Measurements from ENCODE around the gene CCDC15. TPM values are rescaled to one million over a fixed set of nuclear protein-coding genes. Genes with fewer than 3 reads are reported as not detected.

The CCDC15 gene
- total RNA-seq, 1 donor from 2014 or later, result 2.6 TPM

DNA sequence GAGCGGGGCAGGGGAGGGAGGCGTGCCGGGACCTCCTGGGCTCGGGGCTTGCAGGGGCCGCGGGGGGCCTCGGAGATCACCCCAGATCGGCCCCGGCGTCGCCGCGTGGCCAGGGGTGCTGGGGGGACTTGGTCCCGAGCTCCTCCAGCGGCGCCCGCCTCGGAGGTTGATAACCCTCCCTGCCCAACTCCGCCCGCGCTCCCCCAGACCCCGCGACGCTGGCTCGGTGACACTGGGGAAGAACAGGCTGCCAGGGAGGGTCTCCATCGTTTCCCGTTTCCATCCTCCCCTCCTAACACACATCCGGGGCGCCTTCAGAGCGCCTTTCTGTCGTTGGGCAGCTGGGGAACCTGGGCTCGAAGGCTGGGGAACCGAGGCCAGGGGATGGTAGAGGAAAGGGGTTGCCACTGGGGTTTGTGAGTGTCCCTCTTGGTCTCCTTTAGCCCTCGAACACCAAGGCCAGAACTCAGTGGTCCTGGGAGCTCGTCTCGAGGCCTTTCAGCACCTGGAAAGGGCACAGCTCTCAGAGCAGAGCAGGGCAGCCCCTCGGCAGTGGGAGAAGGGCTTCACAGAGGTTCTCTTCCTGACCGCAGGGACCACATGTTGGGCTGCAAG, 109.5 kb downstream of the CCDC15 start:
- no peak for DNase-seq (ENCODE audit: low read depth in 2 of 2)

DNA sequence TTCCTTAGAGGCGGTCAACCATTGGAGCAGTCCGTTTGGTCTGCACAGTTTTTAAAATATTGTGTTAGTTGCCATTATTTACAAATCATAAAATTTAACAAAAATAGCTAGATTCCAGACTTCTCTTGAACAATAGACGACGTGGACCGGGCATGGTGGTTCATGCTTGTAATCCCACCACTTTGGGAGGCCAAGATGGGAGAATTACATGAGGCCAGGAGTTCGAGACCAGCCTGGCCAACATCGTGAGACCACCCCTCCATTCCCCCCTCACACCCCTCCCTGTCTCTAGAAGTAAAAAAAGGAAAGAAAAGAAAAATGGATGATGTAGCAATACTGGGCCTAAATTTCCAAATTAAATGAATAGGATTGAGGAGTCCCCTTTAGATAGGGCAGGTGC, 110.1 kb downstream of the CCDC15 start:
- DNase-seq (ENCODE audit: low read depth in 2 of 2), result no peak

DNA sequence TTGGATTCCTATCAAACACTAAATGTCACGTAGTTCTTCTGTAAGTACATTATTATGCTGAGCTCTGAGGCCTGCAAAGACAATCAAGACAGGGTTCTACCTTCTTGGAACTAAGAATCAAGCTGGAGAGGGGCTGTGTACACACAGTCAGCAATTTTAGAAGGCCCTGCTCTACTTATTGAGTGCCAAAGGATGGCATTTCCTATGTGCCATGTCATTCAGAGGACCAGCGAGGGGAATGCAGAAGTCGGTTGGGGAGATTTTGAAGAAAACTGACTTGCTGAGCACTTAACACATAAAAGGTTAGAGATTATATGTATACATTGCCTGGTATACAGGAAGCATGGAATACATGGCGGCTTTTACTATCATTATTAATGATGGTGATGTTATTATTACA, 114.4 kb downstream of the CCDC15 start:
- DNase-seq (ENCODE audit: low read depth in 2 of 2), result no peak

DNA sequence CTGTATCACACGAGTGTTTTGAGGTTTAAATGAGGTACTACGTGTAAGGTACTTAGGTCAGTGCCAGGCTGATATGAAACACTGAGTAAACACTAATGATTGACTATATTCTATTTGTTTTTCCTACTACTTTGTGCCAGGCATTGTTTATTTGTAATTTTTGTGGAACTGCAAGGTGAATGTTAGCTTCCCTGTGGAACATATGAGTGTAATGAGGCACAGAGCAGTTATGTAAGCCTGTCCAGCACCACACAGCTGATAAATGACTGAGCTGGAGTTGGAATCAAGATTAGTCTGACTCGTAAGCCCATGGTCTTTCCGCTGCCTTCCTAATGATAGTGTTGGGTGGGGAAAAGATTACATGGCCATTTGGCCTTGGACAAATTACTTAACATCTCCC, 115.0 kb downstream of the CCDC15 start:
- DNase-seq (ENCODE audit: low read depth in 2 of 2), result no peak

DNA sequence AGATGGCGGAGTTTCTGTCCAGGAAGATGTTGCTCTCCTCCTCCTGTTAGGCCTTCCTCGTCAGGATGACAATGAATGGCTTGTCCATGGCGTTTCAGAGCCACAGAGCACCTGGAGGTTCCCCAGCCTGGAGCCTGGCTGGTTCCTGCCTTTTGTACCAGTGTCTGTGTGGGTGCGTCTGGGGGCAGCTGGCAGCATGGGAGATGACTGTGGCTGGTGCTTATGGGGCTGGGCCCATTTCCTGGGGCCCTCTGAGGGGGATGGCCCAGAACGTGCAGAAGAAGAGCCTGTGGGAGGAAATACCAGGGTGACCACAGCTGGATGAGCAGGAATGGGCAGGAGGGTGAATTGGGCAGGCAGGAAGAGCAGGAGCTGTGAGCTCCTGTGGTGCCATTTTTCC, 115.8 kb downstream of the CCDC15 start:
- no peak for DNase-seq (ENCODE audit: low read depth in 2 of 2)

DNA sequence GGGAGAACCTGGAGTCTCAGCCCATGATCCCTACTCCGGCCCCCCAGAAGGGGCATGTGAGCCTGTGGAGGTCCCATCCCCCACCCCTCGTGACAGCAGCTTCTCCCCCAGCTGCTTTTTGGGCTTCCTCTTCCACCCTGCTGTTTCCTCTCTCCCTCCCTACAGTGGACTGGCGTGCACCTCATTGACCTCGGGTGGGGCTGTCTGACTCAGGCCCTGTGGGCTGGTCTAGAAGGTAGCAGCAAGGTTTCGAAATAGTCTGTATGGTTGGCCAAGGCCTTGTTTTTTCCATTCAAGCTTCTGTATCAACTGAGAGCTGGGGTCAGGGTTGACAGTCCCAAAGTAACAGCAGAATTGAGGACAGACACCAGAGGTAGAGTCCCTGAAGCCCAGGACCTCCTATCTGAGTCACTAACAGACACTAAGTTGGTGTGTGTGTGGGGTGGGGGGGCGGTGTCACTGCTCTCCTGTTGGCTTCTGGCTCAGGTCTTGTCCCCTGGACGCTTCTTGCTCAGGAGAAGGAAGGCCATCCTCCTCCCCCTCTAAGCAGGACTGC, 116.8 kb downstream of the CCDC15 start:
- peak; percentile 40 to 49 for DNase-seq (ENCODE audit: low read depth in 2 of 2)

DNA sequence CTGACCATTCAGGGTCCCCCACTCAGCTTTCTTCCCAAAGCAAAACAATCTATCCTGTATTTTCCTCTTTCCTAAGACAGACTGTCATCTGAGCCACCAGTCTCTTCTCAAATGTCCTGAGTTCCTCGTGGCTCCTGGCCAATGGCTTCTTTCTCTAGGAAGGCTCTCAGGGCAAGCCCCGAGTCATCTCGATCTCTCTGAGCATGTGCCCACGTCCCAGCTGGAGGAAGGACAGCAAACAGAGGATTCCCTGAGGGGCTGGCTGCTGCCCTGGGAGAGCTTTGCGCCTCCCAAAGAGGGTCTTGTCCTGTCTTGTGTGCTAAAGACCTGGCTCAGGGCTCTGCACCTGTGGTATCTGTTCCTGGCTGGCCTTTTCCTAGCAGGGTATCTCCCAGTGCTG, 117.4 kb downstream of the CCDC15 start:
- DNase-seq (ENCODE audit: low read depth in 2 of 2), result no peak

DNA sequence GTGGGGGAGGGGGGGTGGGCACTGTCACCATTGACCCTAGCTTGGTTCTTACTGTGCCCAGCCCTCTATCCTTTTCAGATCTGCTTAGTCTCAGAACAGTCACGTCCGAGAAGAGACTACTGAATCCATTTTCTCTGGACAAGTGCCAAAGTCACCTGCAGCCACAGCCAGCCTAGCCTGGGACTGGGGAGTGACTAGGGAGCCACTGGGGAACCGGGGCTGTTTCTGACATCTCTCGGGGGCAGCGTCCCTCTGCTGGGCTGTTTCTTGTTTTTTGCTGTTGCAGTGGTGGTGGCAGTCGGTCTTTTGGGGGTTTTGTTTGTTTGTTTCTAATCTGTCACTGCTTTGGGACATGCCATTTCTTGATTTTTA, 117.8 kb downstream of the CCDC15 start:
- no peak for DNase-seq (ENCODE audit: low read depth in 2 of 2)

DNA sequence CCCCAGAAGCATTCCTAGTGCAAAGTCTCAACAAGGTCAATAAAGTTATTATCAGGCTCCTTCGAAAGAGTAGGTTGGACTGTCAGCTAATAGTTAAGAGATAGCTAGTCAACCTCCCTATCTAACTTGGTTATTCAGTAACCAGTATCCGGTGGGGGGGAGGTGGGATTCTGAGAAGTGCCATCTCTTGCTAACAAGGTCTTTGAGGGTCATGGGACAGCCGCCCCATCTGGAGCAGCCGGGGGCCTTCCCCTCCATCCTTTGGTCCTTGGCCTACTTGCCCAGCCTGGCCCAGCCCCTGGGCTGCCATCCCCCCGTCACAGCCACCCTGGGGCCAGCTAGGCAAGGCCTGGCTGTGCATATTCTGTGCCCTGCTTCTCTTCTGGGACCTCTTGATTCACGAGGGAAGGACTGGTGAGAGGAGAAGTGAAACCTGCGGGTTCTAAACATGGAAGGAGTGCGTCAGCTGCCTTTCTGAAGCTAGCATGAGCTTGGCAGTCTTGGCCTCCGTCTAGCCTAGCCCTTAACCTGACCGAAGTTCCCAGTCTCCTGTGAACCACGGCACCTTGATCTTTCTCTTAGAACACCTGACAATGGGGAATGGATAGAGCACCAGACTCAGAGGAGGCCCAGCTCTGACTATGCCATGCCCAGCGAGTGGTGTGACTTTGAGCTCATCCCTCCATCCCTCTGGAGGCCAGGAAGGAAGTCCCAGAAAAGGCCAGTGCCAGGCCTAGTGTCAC, 118.4 kb downstream of the CCDC15 start:
- no peak for DNase-seq (ENCODE audit: low read depth in 2 of 2)

DNA sequence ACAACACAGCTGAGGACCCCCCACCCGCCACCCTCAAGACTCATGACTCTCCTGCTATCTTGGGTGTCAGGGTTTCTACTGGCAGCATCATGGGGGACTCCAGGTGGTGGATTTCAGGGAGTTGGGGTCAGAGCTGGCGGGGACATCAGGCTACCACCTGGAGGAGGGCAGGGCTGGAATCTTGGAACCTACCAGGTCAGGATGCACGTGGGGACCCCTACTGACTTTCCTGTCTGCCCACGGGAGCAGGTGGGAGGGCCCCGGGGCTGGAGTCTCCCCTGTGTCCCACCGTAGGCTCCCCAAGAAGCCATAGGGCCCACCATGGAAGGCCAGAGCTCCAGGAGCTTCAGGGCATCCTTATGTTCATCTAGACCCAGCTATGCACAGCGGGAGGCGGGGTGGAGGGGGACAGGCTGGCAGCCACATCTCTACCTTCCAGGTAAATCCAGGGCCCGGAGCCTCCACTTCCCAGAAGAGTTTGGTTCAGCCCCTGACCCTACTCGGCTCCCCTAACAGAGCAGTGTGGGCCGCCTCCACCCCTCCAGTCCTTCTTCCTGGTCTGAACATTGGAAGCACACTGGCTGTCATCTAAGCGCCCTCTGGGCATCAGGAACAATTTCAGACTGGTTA, 119.1 kb downstream of the CCDC15 start:
- no peak for DNase-seq (ENCODE audit: low read depth in 2 of 2)

DNA sequence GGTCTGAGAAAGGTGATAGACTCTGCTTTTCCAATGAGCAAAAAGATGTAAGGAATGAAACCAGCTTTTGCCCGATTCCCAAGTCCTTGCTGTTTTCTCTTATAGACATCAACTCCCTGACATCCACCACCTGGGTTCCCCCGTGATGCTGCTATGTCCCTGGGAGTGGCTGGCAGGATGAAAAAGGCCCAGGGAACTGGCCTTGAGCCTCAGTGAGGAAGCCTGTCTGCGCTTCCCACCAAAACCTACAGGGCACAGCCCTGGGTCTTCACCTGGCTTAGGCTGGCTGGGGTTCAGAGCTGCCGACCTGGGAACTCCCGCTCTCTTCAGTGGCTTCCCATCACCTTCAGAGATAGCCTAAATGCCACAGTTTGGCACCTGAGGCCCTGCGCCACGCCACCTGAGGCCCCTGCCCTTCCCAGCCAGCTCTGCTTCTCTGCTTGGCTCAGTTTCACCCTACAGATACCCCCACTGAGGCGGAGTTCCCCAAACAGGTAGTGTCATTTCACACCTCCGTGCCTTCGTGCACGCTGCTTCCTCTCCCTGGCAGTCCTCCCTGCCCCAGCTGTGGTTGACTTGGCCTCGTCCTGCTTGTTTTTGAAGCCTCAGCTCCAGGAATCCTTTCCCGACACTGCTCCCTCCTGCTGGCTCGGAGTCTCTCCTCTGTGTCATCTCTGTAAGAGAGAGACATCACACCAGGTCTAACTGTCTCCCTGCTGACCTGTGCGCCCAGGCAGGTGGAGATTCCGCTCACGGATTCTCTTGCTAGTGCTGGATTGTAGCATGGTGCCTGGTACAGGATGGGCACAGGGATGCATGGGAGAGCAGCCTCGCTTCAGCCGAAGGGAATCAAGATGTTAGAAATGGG, 119.8 kb downstream of the CCDC15 start:
- DNase-seq (ENCODE audit: low read depth in 2 of 2), result no peak

DNA sequence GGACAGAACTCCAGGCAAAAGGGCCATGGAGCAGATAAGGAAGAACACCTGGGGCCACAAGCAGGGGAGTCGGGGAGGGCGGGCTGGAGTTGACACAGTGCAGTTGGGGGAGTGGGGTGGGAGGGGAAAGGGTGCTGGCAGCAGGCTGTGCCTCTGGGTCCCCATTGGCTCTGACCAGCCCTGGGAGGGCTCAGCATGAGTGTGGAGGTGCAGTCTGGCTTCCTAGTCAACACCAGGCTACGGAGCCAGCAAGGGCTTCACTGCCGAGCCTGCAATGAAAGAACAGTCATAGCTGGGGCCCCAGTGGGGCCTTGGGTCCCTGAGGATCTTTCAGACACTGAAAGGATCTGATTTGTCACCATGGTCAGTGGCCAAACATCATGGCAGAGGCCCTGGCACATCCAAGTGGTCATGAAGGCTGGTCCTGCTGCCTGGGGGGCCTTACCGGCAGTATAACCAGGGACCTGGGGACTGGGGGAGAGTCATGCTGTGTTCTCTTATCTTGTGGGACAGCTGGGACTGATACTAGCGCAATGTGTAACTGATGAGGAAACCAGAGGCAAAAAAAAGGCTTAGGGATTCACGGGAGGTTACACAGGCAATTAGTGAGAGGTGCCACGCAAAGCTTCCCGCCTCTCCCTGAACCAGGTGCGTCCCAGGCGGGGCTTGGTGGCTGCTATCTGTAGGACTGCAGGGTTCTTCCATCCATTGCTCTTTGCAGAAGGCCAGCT, 120.7 kb downstream of the CCDC15 start:
- DNase-seq (ENCODE audit: low read depth in 2 of 2), result no peak

DNA sequence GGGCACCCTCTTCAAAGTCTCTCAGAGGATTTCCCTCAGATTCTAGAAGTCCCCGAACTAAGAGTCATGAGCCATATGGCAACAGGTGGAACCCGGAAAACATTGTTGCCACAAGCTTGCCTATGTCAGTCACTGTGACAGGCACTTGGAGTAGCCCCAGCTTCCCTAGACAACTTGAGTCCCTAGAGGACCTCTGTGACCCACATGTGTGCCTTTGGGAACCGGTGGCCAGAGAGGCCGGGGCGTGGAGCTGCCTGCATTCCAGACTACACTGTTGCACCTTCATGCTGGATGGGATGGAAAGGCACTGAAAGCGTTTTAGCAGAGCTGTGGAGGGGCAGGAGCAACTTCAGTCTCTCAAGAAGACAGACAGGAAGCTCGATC, 121.2 kb downstream of the CCDC15 start:
- no peak for DNase-seq (ENCODE audit: low read depth in 2 of 2)

DNA sequence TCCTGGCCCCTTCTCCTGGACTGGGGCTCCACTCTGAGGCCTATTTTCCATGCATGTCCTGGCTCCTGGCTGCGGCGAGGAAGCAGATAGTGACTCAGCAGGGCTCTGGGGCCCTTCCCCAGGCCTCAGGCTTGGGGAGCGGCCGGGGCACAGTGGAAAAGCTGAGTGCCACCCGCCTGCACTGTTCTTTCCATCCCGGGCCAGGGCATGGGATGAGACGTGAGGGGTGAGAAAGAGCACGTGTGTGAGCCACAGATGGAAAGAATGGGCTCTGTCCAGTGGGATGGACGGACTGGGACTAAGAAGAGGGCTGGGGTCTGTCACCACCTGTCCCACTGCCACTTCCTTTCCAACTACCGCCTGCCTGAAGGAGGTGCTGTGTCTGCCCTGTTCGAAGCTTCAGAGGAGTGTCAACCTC, 121.9 kb downstream of the CCDC15 start:
- peak in 1 of 2 donors; percentile 40 for DNase-seq (ENCODE audit: low read depth in 2 of 2)

DNA sequence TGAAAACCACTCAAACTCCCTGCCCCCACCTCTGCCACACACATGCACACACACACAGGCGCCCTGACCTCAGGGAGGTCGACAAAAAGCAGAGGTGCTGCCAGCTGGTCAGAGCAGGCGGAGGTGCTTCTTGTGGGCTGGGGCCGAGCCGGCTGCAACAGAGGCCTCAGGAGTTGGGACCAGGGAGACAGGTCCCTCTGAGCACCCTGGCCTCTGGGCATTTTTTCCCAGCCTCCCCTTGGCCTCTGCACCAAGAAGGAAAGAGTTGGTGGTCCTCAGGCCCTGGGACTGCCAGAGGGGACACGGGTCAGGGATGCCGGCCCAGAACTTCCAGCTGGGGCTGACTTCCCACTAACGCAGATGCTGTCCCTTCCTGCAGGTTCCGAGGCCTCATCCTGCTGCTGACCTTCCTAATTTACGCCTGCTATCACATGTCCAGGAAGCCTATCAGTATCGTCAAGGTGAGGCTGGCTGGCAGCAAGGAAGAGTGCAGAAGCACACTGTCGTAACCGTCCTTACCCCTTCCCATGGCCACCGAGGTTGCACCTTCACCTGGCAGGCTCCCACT, 122.5 kb downstream of the CCDC15 start:
- DNase-seq (ENCODE audit: low read depth in 2 of 2), result no peak

DNA sequence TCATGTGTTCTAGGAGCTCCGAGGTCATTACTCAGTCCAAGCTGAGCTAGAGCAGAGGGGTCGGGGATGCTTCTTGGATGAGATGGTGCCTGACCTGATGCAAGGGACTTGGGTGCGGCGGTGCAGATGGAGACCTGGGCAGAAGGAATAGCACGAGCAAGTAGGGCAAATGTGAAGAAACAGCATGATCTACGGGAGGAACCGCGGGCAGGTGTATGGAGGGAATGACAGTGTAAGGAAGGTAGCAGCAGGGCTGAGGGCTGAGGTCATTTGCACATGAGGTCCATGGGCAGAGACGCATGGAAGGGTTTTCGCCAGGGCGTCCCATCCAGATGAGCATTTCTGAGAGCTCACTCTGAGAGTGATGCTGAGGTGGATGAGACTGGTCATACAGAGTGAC, 124.0 kb downstream of the CCDC15 start:
- no peak for DNase-seq (ENCODE audit: low read depth in 2 of 2)

DNA sequence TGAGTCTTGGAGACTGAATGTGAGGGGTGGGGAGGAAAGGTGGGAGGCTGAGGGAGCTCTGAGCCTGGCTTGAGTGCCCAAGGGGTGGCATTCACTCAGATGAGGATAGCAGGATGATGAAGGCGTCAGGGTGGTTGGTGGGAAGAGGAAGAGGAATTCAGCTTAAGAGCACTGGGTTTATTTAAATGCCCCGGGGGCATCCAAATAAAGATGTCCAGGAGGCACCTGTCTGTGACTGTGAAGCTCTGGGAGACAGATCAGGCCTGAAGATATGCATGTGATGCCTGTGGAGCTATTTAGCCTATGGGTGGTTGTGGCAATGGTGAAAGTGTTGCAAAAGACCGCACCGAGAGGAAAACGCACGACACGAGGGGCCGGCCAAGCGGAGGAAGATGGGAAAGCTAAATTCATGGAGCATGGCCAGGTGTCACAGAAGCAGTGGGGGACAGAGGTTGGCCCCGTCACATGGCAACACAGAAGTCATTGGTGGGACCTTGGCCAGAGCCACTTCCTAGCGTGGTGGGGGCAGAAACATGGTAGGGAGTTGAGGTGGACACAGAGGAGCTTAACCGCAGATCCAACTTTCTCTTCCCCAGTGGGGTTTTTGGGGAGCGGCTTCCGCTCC, 124.6 kb downstream of the CCDC15 start:
- DNase-seq (ENCODE audit: low read depth in 2 of 2), result no peak

DNA sequence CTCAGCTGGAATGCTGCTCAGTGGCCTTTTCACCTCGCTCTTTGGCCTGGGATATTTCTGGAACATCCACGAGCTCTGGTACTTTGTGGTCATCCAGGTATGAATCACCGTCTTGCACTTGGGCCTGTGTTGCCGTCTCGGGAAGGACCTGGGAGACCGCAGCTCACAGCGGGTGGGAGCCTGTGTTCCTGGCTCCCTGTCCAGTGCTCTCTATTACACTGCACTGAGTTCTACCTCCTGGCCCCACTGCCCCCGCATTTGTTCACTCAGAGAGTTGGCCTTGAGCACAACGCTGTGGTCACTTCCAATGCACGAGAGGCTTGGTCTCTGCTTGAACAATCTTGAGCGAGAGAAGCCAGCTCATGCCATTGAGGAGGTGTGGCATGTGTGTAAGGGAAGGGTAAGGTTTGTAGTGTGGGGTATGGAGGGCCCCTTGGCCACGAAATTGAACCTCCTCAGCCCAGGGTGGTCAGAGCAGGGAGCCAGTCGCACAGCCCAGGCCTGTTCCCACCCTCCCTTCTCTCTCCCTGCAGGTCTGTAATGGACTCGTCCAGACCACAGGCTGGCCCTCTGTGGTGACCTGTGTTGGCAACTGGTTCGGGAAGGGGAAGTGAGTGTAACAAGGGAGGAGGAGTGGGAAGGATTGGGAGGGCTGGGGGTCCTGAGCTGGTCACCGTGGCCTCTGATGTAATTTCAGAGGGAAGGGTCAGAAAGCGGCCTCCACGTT, 125.3 kb downstream of the CCDC15 start:
- DNase-seq (ENCODE audit: low read depth in 2 of 2), result peak in 1 of 2 donors; percentile 18

DNA sequence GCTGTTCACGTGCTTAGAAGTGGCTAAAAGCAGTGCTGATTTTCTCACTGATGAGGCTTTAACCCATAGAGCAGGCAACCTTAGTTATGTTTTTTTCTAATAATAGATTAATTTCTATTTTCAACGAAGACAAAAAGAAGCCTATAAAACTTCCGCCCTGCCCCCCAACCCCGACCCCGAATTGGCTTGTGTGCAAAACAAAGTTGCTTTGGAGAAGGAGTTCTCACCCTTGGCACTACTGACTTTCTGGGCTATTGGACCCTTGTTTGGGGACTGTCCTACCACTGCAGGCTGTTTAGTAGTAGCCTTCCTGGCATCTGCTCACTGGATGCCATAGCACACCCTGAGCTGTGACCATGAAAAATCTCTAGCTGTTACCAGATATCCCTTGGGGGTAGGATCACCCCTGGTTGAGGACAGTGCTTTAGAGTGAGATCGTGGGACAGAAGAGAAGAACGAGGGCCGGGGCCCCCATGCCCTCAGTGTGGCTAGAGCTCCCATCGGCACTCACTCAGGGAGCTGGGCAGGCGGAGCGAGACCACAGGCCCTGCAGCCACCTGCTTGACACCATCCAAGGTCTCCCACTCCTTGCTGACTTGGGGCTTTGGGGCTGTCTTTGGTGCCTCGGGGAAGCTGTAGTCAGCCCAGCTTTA, 126.0 kb downstream of the CCDC15 start:
- DNase-seq (ENCODE audit: low read depth in 2 of 2), result no peak
